HT-29 (cell line): ENCODE measurements around the gene CNPY4. TPM values are rescaled to one million over a fixed set of nuclear protein-coding genes. Genes with fewer than 3 reads are reported as not detected.

Experiments
- DNase-seq: peaks from one replicate; pipeline ENCODE4 v3.0.0-alpha.2; 2015; ENCODE audit warnings: low spot score
- total RNA-seq: library from RNA; depleted of rRNA; stranded (reverse); fragments of >200 nt; shearing (Covaris generic); gene quantifications from 2 replicates; pipeline ENCODE4 v1.2.3, GENCODE V29; 2014

The CNPY4 gene
- total RNA-seq, 1 experiment from 2014 or later = 2.7 TPM

DNA sequence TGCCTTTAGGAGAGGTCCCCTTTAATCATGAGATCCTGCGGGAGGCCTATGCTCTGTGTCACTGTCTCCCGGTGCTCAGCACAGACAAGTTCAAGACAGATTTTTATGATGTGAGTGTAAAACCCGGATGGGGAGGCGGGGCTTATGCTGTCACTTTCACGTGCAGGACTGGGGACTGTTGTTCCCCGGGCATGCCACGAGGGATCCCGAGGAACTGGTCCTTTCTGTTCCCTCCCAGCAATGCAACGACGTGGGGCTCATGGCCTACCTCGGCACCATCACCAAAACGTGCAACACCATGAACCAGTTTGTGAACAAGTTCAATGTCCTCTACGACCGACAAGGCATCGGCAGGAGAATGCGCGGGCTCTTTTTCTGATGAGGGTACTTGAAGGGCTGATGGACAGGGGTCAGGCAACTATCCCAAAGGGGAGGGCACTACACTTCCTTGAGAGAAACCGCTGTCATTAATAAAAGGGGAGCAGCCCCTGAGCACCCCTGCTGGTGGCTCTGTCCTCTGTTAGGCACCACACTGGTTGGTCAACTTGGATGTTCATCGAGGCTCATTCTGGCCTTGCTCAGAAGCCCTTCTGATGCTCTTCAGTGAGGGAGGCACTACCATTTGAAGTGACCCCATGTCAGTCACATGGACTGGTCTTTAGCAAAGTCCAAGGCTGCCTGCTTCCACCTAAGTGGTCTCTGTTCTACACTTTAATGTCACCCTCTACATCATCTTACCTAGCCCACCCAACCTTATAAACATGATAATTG, 27.8 kb upstream of the CNPY4 start:
- peak; percentile 52 for DNase-seq

DNA sequence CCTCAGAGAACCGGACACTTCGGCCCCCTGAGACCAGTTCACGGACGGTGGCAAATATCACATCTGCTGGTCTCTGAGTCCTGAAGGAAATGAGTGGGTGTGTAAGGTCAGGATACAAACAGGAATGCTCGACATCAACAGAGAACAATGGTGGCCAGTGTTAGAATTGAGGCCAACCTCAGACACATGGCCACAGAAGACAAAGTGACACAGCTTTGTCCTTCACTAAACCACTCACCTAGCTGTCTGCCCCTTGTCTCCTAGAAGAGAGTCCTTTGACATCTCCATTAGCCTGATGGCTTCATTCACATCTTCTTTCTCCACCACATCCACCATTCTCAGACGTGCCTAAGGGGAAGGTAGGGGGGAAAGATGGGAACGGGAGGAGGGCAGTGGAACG, 26.4 kb upstream of the CNPY4 start:
- no peak for DNase-seq

DNA sequence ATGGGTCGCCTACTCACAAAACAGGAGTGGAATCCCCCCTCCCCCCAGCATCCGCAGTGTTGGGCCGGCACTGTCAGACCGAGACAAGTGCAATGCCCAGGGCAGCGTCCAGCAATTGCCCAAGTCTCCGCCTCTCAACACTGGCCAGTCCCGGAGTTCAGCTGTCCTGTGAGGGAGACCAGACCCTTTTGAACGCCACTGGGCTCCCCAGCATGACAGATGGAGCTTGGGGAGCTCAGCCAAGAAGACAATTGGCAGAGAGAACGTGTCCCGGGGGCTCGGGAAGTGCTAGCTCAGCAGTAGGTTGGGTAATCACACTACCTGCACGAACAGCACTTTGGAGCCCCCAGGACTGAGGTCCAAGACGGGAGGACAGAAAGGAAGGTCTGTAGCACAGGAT, 25.9 kb upstream of the CNPY4 start:
- no peak for DNase-seq

DNA sequence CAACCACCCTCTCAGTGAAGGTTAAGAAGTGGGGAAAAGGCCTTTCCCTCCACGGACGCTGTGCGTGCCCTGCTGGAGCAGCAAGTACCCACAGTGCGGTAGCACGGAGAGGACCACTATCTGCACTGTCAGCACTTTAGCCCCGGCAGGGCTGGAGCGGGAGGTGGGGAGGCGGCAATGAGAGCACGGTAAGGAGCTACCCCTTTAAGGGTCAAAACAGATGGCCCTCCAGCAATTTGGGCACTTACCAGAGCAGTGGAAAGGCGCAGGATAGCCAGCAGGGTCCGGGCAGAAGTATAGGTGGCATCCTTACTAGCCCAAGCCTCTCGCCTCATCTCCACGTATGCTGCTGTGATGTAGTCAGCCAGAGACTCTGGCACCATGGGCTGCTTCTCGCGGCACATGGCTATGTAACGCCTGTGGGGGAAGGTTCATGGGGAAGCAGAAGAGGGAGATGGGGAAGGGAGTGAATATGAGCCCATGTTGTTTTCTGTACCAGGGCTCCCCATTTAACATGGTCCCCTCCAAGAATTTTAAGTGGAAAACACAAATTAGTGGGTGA, 25.4 kb upstream of the CNPY4 start:
- DNase-seq = no peak

DNA sequence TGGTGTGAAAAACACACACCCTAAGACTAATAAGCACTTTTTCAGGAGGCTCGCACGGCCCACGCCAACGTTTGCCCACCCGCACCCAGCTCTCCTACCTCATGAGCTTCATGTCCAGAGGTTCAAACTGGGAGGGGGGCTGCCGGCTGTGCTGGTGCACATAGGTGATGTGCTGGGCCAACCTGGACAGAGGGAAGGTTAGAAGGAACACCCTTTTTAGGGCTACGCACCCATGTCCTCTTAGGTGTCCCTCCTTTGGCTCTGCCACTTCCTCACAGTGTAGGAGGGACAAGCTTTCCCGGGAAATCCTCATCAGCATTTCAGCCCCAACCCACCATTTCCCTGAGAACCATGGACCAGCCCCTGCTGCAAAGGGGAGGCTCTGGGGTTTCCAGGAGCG, 24.1 kb upstream of the CNPY4 start:
- DNase-seq = no peak

DNA sequence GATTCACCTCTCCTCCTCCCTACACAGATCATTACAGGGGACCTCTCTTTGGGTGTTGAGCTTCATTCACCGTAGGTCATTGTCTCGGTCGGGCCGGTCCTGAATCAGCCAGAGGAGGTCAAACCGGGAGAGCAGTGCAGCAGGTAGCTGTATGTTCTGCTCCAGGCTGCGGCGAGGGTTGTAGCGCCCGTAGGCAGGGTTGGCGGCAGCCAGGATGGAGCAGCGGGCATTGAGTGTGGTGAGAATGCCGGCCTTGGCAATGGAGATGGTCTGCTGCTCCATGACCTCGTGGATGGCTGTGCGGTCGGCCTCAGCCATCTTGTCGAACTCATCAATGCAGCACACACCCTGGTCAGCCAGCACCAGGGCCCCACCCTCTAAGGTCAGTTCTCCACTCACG, 23.7 kb upstream of the CNPY4 start:
- no peak for DNase-seq

DNA sequence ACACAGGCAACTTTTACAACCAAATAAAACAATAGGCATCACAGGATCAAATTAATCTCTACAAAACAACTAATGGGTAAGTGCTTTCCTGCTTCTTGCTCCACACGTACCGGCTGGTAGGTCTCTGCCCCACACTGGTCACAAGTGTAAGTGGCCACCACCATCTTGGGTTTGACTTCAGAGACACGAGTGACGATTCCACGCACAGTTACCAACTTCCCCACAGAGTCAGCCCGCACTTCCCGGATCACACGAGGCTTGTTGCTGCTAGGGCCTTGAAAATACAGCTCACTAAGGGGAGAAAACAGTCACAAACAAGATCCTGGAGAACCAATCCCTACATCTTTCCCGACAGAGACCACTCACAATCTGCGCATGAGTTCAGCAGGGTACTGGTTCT, 20.5 kb upstream of the CNPY4 start:
- DNase-seq = no peak

DNA sequence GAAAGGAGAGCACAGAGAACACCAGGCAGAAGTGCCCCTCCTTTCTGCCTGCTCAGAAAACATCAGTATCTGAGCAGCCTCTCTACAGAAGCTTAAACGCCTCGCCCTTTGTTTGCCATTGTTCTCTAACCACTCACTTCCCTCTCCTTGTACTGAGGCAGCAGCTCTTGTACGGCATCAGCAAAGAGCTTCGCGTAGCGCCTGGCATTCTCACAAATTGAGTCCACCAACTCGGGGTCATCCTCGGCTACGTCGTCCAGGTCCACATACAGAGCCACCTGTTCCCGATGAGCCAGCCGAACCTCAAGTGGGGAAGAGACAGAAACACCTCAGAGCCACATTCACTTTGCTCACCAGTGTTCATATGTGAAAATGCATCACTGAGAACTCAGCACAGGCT, 20.0 kb upstream of the CNPY4 start:
- DNase-seq = no peak

DNA sequence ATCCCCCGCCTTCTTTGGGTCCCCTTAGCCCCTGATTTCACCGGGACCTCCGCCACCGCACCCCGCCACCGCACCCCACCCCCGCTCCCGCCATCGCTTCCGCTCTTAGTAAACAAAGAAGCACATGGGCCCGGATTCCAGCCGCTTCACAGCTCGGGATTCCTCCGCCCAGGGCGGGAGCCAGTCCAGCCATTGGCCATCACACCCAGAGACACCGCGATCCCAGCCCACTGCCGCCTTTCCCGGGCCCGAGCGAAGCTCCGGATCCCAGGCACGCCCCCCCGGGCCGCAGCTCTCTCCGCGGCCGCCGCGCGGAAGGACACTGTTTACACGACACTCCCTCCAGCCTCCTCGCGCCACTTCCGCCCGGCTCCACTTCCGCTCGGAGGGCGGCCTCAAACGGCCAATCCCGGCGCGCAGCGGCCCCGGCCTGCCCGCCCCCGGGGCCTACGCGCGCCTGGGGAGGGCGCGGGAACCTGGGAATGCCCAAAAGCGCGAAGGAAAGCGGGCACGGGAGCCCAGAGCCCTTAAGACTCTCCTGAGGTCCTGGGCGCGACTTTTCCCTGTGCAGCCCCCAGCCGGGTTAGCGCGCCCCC, 18.9 kb upstream of the CNPY4 start:
- DNase-seq = peak; percentile 95

DNA sequence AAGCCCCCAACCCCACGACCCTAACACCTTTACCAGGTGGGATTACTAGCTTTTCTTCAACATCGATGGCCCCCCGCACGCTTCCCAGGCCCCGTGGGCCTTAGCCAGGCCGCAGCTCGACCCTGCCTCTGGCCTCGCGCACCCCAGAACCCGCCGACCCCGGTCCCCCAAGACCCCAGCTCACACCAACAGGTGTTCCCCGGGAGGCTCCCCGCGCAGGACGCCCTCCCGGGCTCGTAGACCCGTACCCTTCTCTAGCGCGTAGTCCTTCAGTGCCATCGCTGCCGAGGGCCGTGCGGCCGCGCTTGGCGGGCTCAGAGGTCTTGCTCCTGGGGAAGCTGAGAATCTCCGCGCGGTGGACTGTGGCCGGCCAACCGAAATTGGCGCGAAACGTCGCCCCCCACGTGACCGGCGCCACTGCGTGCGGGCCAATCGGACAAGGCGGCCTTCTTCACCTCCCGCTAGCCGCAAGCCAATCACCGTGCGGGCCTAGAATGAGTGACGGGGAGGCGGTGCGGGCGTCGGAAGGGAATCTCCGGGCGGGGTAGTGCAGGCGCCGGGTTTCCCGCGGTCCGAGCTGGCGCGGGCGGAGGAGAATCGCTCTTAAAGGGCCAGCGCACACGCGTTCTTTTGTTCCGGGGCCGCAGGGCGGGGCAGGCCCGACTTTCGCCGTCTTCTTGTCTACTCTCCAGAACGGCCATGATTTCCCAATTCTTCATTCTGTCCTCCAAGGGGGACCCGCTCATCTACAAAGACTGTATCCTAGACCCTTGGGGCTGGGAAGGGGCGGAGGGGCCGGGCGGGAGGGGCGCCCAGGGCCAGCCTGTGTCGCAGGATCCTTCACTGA, 18.2 kb upstream of the CNPY4 start, which contains the start of the genes AP4M1 and MCM7:
Gene AP4M1, plus strand, starts transcription at position 628 of the 847 bp plus-strand sequence. Its CDS starts 72 bp downstream, at position 700.
Gene MCM7, minus strand, starts transcription at position 382 of the 847 bp plus-strand sequence. Its CDS starts 103 bp downstream, at position 279.
- DNase-seq = peak; percentile 99

DNA sequence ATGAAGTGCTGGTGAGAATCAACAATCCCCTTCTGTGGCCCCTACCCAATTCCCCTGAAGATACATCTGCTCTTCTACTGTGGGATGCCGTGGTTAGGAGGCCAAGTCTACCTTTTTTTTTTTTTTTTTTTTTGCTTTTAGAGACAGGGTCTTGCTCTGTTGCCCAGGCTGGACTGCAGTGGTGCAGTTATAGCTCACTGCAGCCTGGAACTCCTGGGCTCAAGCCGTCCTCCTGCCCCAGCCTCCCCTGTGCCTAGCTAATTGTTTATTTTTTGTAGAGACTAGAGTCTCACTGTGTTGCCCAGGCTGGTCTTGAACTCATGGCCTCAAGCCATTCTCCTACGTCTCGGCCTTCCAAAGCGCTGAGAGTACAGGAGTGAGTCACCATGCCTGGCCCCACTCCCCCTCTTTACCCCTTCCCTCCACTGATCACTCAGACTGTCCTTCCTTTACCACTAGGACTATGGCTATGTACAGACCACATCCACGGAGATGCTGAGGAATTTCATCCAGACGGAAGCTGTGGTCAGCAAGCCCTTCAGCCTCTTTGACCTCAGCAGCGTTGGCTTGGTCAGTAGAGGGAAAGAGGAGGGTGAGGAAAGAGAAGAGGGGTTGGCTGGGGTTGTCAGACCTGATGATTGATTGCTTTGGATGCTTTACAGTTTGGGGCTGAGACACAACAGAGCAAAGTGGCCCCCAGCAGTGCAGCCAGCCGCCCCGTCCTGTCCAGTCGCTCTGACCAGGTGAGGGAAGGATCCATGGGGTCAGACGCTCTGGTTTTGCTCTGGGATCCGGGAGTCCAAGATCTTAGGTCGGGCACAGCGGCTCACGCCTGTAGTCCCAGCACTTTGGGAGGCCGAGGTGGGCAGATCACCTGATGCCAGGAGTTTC, 16.2 kb upstream of the CNPY4 start:
- DNase-seq = no peak

DNA sequence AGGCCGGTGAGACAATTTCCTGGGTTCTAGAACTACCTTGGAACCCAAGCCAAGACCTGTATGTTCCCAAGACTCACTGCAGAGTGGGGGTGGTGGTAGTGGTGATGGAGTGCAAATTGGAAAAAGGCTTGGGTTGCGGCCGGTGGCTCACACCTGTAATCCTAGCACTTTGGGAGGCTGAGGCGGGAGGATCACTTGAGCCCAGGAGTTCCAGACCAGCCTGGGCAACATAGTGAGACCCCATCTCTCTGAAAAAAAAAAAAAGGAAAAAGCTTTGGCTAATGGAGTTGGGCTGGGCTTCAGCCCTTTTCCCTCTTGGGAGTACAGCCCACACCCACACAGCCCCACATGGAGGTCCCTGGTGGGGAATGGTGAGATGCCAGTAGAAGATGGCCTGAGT, 13.9 kb upstream of the CNPY4 start:
- DNase-seq = no peak

DNA sequence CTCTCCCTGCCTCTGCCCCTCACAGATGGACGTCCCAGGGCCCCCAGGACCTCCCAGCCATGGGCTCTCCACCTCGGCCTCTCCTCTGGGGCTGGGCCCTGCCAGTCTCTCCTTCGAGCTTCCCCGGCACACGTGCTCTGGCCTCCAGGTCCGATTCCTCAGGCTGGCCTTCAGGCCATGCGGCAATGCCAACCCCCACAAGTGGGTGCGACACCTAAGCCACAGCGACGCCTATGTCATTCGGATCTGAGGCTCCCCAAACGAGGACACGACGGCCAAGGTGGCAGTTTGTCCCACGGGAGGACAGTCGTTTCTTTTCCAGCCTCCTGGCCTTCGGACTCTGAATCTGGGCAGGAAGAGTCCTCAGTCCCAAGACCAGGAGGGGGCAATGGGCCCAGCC, 12.8 kb upstream of the CNPY4 start:
- no peak for DNase-seq

DNA sequence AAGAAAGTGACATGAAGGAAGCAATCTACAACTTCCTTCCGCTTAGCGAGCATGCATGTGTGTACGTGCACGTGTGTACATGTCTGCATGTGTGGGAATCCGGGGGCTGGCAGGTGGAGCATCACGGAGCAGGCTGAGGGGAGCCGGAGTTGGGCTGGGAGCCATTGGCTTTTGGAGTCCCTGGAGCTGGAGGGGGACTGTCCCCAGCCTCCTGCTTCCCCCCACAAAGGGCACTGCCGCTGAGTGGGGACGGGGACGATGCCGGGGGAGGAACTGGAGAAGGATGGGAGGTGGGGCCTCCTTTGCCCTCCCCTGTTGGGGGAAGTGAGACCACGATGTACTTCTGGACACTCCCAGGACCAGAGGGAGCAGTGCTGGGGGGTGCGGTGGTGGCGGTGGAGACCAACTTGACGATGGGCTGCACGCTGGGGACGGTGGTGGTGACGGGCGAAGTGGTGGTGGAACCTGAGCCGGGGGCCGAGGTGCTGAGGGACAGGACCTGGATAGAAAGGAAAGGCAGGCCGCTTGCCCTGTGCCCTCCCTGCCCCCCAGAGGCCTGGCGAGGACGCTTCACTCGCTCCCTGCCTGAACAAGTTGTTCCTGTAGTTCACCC, 12.2 kb upstream of the CNPY4 start:
- DNase-seq = no peak

DNA sequence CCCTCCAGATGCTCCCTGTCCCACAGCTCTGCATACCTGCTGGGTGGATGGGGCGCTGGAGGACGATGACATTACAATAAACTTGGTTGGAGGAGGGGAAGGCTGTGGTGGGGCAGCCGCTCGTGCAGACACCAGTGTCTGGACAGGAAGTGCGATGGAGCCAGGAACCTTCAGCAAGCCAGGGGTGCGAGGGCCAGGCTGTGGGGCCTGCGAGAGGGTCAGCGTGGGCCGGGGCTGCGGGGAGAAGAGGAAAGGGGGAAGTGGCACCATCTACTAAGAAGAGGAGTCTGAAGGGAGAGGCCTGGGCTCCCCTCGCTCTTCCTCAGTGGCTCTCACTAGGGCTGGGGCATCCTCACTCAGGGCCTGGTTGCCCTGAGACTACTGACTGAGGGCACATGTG, 11.5 kb upstream of the CNPY4 start:
- DNase-seq = no peak

DNA sequence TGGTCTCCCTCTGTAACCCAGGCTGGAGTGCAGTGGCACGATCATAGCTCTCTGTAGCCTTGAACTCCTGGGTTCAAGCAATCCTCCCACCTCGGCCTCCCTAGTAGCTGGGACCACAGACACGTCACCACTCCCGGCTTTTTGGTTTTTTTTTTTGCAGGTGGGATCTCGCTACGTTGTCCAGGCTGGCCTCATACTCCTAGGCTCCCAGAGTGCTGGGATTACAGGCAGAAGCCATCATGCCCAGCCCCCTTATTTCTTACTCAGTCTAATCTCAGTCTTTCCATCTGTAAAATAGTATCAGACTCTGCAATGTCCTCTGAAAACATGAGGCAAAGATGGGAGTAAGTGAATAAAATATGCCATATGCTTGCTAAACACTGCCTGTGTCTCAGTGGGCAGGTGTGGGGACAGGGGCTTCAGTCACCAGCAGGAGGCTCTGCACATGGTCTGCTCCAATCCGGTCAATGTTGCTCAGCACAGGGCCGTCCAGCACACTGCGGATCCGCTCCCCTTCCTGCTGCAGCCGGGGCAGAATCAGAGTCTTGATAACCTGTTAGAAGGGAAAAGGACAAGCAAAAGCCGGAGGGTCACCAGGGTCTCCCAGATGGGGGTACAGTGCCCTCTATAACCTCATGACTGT, 9.8 kb upstream of the CNPY4 start:
- DNase-seq = no peak

DNA sequence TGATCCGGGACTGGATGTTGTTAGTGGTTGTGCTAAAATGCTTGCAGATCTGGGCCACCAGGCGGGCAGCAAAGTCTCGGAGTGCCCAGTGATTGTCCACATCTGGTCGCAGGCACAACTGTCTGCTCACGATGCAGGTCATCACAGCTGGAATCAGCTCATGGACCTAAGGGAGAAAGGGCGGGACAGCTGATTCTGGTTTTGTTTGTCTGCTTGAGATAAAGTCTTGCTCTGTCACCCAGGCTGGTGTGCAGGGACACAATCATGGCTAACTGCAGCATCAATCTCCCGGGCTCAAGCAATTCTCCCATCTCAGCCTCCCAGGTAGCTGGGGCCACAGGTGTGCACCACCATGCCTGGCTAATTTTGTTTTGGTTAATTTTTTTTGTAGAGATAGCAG, 8.3 kb upstream of the CNPY4 start:
- no peak for DNase-seq

DNA sequence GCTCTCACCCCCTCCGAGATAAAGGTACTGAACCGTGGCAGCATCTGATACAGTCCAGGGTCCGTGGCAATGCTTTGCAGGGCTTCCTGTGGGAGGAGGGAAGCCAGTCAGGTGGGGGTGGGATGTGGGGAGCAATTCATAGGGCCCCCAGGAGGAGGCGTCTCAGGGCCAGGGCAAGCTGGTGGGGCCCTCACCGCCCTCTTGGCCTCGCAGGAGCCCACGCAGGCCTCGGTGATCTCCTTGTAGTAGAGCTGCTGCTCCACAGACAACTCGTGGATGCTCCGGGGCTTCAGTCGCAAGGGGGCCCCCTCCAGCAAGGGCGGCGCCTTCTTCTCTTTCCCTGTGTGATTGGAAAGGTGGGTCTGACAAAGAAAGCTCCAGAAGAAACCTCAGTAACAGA, 7.5 kb upstream of the CNPY4 start:
- no peak for DNase-seq

DNA sequence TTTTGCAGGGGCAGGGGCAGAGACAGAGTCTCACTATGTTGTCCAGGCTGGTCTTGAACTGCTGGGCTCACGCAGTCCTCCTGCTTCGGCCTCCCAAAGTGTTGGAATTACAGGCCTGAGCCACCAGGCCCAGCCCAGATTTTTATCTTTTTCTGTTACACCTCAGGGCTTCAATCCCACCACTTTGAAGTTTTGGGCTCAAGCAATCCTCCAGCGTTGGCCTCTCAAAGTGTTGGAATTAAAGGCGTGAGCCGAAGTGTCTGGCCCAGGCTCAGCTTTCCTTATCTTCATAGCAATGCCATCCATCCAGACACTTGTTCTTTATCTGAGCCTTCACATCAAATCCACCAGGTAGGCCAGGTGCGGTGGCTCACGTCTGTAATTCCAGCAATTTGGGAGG, 4.4 kb upstream of the CNPY4 start:
- DNase-seq = no peak
